22Rv1 (cell line): ENCODE data around the gene OVOL3.

Experiments used
- H3K27ac ChIP-seq: fragments of 450-650 bp; 2 replicates; pipeline ENCODE4 v1.5.1; 2017
- ZFX ChIP-seq: fragments of 450-650 bp; IDR thresholded peaks from 2 replicates; pipeline ENCODE4 v1.6.1; 2017; ENCODE audit warnings: antibody characterized with exemption, borderline replicate concordance
- TF ChIP-seq, protein P1 (sequence below): fragments of 450-650 bp; IDR thresholded peaks from 2 replicates; pipeline ENCODE4 v1.5.1; 2017; ENCODE audit warnings: mild to moderate bottlenecking

The OVOL3 gene

GRCh38 chr19:36144624-36145023 is 33.7 kb downstream of the OVOL3 start:
- TF ChIP-seq, protein P1, sequence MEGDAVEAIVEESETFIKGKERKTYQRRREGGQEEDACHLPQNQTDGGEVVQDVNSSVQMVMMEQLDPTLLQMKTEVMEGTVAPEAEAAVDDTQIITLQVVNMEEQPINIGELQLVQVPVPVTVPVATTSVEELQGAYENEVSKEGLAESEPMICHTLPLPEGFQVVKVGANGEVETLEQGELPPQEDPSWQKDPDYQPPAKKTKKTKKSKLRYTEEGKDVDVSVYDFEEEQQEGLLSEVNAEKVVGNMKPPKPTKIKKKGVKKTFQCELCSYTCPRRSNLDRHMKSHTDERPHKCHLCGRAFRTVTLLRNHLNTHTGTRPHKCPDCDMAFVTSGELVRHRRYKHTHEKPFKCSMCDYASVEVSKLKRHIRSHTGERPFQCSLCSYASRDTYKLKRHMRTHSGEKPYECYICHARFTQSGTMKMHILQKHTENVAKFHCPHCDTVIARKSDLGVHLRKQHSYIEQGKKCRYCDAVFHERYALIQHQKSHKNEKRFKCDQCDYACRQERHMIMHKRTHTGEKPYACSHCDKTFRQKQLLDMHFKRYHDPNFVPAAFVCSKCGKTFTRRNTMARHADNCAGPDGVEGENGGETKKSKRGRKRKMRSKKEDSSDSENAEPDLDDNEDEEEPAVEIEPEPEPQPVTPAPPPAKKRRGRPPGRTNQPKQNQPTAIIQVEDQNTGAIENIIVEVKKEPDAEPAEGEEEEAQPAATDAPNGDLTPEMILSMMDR: no peak
- H3K27ac ChIP-seq: no peak overlapping the region

GRCh38 chr19:36149673-36150406 is 38.9 kb downstream of the OVOL3 start:
- TF ChIP-seq, protein P1: no peak
- TF ChIP-seq ZFX: no peak
- H3K27ac ChIP-seq: no peak overlapping the region

DNA sequence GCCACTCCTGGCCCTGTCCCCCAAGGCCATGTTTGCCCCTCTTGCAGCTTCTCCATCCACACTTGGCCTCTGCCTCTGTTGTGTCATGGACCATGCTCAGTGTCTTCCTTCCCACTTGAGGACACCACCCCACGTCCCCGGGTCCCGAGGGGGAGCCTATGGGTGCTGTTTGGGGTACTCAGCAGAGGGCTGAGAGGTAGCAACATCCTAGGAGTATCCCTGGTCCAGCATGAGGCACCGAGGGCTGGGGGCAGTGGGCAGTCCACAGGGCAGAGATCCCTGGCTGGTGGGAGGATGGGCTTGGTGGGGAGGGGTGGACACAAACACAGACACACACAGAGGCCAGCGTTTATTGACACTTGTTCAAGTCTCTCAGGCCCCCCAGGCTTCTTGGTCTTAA is 39.6 kb downstream of the OVOL3 start:
- H3K27ac ChIP-seq: no peak overlapping the region
- TF ChIP-seq ZFX: no peak
- TF ChIP-seq, protein P1: no peak

GRCh38 chr19:36151144-36152018 is 40.4 kb downstream of the OVOL3 start:
- TF ChIP-seq, protein P1: no peak
- no peak for TF ChIP-seq ZFX

GRCh38 chr19:36152019-36152351 is 41.0 kb downstream of the OVOL3 start:
- TF ChIP-seq, protein P1: no peak
- TF ChIP-seq ZFX: no peak
- H3K27ac ChIP-seq: no peak overlapping the region

More at GRCh38 chr19:36151144-36152018, 40.4 kb downstream of the OVOL3 start:
- H3K27ac ChIP-seq: no peak overlapping the region

DNA sequence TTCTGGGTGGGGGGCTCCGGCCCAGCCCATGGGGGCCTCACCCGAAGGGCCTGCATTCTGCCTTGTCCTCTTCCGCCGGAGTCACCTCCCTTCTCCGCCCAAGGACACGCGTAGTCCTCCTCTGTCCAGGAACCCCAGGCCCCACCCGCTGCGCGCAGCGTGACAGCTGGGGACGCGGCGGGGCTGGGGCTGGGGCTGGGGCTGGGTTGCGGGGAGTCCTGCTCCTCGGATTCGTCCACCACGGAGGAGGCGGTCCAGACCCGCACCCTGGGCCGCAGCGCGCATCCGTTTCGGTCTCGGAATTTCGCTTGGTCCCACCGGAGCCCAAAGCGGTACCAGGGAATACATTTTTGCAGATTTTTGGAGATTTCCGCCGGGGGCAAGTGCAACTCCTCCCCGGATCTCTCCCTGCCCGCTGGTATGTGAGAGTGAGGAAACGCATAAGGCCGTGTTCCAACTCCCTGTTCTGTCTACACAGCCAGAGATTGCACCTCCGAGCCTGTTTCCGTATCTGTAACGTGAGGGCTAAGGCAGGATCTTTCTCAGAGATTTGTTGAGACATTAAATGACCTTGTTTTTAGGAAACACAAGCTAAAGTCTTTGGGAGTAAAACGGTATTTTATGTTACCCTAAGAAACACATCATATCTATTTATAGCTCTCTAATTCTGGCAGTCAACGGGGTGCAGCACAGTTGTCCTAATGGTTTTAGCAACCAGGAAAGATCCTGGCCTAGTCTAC is 41.6 kb downstream of the OVOL3 start, which contains the start of gene COX7A1:
TSS of gene COX7A1 (minus strand) at position 96 of the 740 bp plus-strand sequence. CDS start at position 56, 40 bp downstream.
- TF ChIP-seq ZFX: no peak
- TF ChIP-seq, protein P1: no peak

More for the DNA sequence above, 41.6 kb downstream of the OVOL3 start, which contains the start of gene COX7A1:
- 0 out of 2 replicates have a peak within 1 kb of the TSS, but pooled peaks have one; percentile 7 for H3K27ac ChIP-seq
